Stimulated activated CD8-positive, alpha-beta memory T cell treated with anti-CD3 and anti-CD28 coated beads, Interleukin-12 subunit alpha, Interleukin-12 subunit beta, amount 100 ng/mL, for 24 hours (primary cell): ENCODE data around the gene ABCG8.

ENCODE experiments used
- DNase-seq: peaks from one replicate; pipeline ENCODE4 v3.0.0-alpha.2; 2020; ENCODE audit errors: extremely low read depth

The ABCG8 gene

GRCh38 chr2:43838560-43839267, at the start of gene ABCG8, which contains the start of gene ABCG5:
Gene ABCG8, plus strand, starts transcription at chr2:43838971. Its CDS starts 83 bp downstream, at chr2:43839054.
Gene ABCG5, minus strand, starts transcription at chr2:43838839. Its CDS starts 160 bp downstream, at chr2:43838679.
- DNase-seq, result no peak

GRCh38 chr2:43790147-43790546, 48.6 kb upstream of the ABCG8 start:
- no peak for DNase-seq

GRCh38 chr2:43791035-43791765, 47.6 kb upstream of the ABCG8 start:
- no peak for DNase-seq

- no peak for DNase-seq
Measured at GRCh38 chr2:43792653-43793052, 46.1 kb upstream of the ABCG8 start.

GRCh38 chr2:43794956-43795355, 43.8 kb upstream of the ABCG8 start:
- DNase-seq, result no peak

GRCh38 chr2:43796206-43796605, 42.6 kb upstream of the ABCG8 start:
- no peak for DNase-seq

- no peak for DNase-seq
Measured at GRCh38 chr2:43798300-43798699, 40.5 kb upstream of the ABCG8 start.

GRCh38 chr2:43800894-43801293, 37.9 kb upstream of the ABCG8 start:
- no peak for DNase-seq

- DNase-seq, result no peak
Measured at GRCh38 chr2:43802135-43802534, 36.6 kb upstream of the ABCG8 start.

GRCh38 chr2:43803113-43803512, 35.7 kb upstream of the ABCG8 start:
- no peak for DNase-seq

- no peak for DNase-seq
Measured at GRCh38 chr2:43806719-43807031, 32.1 kb upstream of the ABCG8 start.

- DNase-seq, result no peak
Measured at GRCh38 chr2:43810452-43810851, 28.3 kb upstream of the ABCG8 start.

- DNase-seq, result no peak
Measured at GRCh38 chr2:43810888-43811287, 27.9 kb upstream of the ABCG8 start.

GRCh38 chr2:43812006-43812405, 26.8 kb upstream of the ABCG8 start:
- no peak for DNase-seq

- no peak for DNase-seq
Measured at GRCh38 chr2:43812947-43813346, 25.8 kb upstream of the ABCG8 start.

- DNase-seq, result no peak
Measured at GRCh38 chr2:43814711-43815110, 24.1 kb upstream of the ABCG8 start.

GRCh38 chr2:43818761-43819160, 20.0 kb upstream of the ABCG8 start:
- DNase-seq, result no peak

GRCh38 chr2:43819491-43820163, 19.1 kb upstream of the ABCG8 start:
- no peak for DNase-seq

GRCh38 chr2:43822839-43823238, 15.9 kb upstream of the ABCG8 start:
- DNase-seq, result no peak

- DNase-seq, result no peak
Measured at GRCh38 chr2:43823751-43824150, 15.0 kb upstream of the ABCG8 start.

- no peak for DNase-seq
Measured at GRCh38 chr2:43824512-43824911, 14.3 kb upstream of the ABCG8 start.

- DNase-seq, result no peak
Measured at GRCh38 chr2:43824951-43825493, 13.7 kb upstream of the ABCG8 start.

- no peak for DNase-seq
Measured at GRCh38 chr2:43825841-43826240, 12.9 kb upstream of the ABCG8 start.
